ENCODE data around the gene MBOAT2. TPM values are rescaled to one million over a fixed set of nuclear protein-coding genes. Genes with fewer than 3 reads are reported as not detected.

MBOAT2 gene
- total RNA-seq, 1 donor from 2014 or later = 1.7 TPM

GRCh38 chr2:9024575-9024974, 21.1 kb upstream of the MBOAT2 start:
- H3K4me1 Mint-ChIP-seq = no peaks in the 10 kb centered on the region
- intact Hi-C loops (cut with micrococcal nuclease) = no loop called here
- H3K4me3 Mint-ChIP-seq = no peak overlapping the region
- no peak for ATAC-seq (ENCODE audit: low read depth)
- no peak overlapping the region for H3K27ac Mint-ChIP-seq
- no peak for TF ChIP-seq CTCF (IDR thresholded peaks at IDR 0.05)
- no peak for DNase-seq
- no peaks in the 10 kb centered on the region for H3K9me3 Mint-ChIP-seq
- ChIA-PET CTCF (no interaction called here), POLR2A (no interaction called here)
- H3K27me3 Mint-ChIP-seq = peaks cover 19% of the 10 kb centered on the region
- H3K36me3 Mint-ChIP-seq (ENCODE audit: low read depth) = no peaks in the 10 kb centered on the region

GRCh38 chr2:9021563-9022211, 18.2 kb upstream of the MBOAT2 start:
- no peak overlapping the region for H3K27ac Mint-ChIP-seq
- ATAC-seq (ENCODE audit: low read depth) (no peak), DNase-seq (no peak)
- no peaks in the 10 kb centered on the region for H3K4me1 Mint-ChIP-seq
- H3K27me3 Mint-ChIP-seq = peaks cover 10% of the 10 kb centered on the region
- H3K4me3 Mint-ChIP-seq = no peak overlapping the region
- ChIA-PET CTCF (no interaction called here), POLR2A (no interaction called here)
- TF ChIP-seq CTCF (IDR thresholded peaks at IDR 0.05) = no peak
- no peaks in the 10 kb centered on the region for H3K36me3 Mint-ChIP-seq (ENCODE audit: low read depth)
- no peaks in the 10 kb centered on the region for H3K9me3 Mint-ChIP-seq
- intact Hi-C loops (cut with micrococcal nuclease) = no loop called here

GRCh38 chr2:9020267-9020666, 16.8 kb upstream of the MBOAT2 start:
- intact Hi-C loops (cut with micrococcal nuclease) = no loop called here
- DNase-seq (no peak), ATAC-seq (ENCODE audit: low read depth) (no peak)
- no peaks in the 10 kb centered on the region for H3K4me1 Mint-ChIP-seq
- H3K36me3 Mint-ChIP-seq (ENCODE audit: low read depth) = no peaks in the 10 kb centered on the region
- H3K4me3 Mint-ChIP-seq = no peak overlapping the region
- peaks cover 10% of the 10 kb centered on the region for H3K27me3 Mint-ChIP-seq
- POLR2A ChIA-PET = no interaction called here
- no peak for TF ChIP-seq CTCF (IDR thresholded peaks at IDR 0.05)
- no peak overlapping the region for H3K27ac Mint-ChIP-seq
- no peaks in the 10 kb centered on the region for H3K9me3 Mint-ChIP-seq
- CTCF ChIA-PET = no interaction called here

DNA sequence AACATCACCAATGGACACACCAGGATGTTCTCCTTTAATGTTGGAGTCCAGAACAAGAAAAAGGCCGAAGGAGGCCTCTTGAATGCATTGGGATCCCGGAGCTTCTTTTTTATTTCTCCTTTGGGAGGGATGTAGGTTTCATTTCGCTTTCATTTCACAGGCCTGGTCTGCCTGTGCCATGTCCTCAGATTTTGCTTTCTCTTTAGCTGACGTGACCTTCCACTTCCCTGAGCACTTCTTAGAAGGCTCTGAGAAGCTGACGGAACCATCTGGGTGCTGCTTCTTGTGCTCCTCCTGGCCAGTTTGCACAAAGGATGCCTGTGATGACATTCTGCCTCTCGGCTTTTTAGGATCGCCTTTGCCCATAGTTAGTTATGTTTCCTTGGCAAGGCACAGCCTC, 15.1 kb upstream of the MBOAT2 start:
- H3K36me3 Mint-ChIP-seq (ENCODE audit: low read depth) = no peaks in the 10 kb centered on the region
- DNase-seq (no peak), ATAC-seq (ENCODE audit: low read depth) (no peak)
- intact Hi-C loops (cut with micrococcal nuclease) = no loop called here
- no peak overlapping the region for H3K27ac Mint-ChIP-seq
- CTCF ChIA-PET = no interaction called here
- H3K4me3 Mint-ChIP-seq = no peak overlapping the region
- POLR2A ChIA-PET = no interaction called here
- H3K27me3 Mint-ChIP-seq = peaks cover 5% of the 10 kb centered on the region
- H3K9me3 Mint-ChIP-seq = no peaks in the 10 kb centered on the region
- no peak for TF ChIP-seq CTCF (IDR thresholded peaks at IDR 0.05)
- H3K4me1 Mint-ChIP-seq = no peaks in the 10 kb centered on the region

GRCh38 chr2:9018109-9018508, 14.6 kb upstream of the MBOAT2 start:
- ATAC-seq (ENCODE audit: low read depth) (no peak), DNase-seq (no peak)
- Mint-ChIP-seq H3K9me3 (no peaks in the 10 kb centered on the region), H3K27me3 (peaks cover 3% of the 10 kb centered on the region), H3K27ac (no peak overlapping the region), H3K4me1 (no peaks in the 10 kb centered on the region), H3K36me3 (ENCODE audit: low read depth) (no peaks in the 10 kb centered on the region), H3K4me3 (no peak overlapping the region)
- ChIA-PET CTCF (no interaction called here), POLR2A (no interaction called here)
- TF ChIP-seq CTCF (IDR thresholded peaks at IDR 0.05) = no peak
- intact Hi-C loops (cut with micrococcal nuclease) = no loop called here
